HG03457 (cell line): ENCODE measurements around the gene MAGEA11.
"Not testable (repeated sequence)": the region's sequence is repeated elsewhere in the genome, so short reads cannot be mapped to it uniquely, and the experiment has no call there.

ENCODE experiments used
- ATAC-seq: cut with Tn5 transposase; IDR thresholded peaks from one replicate; pipeline ENCODE4 v1.9.1; 2021; ENCODE audit warnings: moderate number of reproducible peaks; ENCODE audit not compliant: unreplicated experiment

The MAGEA11 gene

DNA sequence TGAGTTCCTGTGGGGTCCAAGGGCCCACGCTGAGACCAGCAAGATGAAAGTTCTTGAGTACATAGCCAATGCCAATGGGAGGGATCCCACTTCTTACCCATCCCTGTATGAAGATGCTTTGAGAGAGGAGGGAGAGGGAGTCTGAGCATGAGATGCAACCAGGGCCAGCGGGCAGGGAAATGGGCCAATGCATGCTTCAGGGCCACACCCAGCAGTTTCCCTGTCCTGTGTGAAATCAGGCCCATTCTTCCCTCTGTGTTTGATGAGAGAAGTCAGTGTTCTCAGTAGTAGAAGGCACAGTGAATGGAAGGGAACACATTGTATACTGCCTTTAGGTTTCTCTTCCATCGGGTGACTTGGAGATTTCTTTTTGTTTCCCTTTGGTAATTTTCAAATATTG, 4.8 kb downstream of the MAGEA11 start:
- no peak for ATAC-seq

DNA sequence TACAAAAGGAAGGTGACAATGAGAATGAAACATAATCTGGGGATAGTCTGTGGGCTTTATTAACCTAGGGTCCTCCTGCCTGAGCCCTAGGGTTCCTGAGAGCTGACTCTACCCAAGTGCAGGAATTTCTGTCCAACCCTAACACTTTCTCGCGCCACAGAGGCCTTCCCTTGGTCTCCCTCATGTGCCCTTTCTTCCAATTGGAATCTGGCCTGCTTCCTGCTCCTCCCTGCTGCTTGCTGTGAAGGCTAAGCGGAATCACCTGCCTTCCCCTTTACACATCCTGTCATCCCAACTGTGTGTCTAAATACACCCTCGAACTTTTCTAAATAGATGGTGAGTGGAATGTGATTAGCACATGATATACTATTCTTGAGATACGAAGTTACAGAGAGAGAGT, 5.9 kb downstream of the MAGEA11 start:
- no peak for ATAC-seq

DNA sequence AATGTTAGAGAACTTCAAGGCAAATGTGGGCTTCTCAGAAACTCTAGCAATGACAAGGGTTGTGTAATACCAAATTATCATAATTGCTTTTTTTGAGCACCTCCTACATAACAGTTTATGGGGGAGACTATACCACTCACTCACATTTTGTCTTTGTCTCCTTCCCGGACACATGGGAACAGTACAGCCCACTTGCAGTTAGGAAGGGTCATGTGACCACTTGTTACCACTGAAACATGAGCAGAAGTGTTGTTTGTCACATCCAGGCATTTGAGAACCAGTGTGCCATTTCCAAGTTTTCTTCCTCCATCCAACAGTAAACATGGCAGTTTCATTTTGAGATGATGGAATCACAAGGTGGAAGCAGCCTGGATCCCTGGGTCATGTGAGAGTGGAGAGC, 6.9 kb downstream of the MAGEA11 start:
- no peak for ATAC-seq

DNA sequence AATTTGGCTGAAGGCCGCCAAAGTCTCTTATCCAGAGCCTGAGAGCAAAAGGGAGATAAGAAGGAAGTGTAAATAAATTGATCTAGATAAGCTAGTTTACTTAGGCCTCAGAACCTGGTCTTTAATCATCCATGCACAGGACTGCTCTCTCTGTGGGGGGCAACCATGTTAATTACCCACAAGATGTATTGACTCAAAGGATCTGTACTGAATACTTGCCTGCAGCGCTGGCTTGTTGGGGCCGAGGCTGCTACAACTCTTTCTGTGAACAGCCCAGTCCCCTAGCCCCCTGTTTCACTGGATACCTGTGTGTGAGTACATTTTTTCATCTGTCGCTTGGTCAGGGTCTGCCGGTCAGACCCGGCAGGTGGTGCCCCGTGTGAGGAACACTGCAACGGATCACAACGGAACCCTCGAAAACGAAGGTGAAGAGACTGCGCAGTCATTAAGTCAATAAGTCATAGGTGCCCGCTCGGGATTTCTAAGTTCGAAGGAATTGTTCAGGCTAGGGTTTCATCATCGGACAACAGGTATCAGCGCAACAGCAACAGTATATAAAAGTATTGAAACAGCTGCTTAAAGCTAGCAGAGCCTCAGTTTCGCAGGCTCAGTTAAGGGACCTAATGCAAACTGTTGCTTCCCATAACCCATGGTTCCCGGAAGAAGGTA, 8.3 kb downstream of the MAGEA11 start:
- ATAC-seq, result no peak

DNA sequence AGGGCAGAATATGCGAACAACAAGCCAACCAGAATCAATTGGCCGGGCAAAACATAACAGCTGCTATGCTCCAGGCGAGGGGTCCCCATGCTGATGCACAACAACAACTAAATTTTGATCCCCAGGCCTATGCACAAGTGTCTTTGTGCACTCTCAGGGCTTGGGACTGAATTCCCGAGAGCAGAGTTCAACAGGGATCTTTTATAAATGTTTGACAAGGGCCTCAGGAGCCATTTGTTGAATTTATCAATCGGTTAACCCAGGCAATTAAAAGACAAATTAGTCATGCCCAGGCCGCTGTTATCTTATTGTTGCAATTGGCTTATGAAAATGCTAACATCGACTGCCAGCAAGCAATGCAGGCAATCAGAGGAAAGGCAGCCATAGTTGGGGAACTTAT, 9.4 kb downstream of the MAGEA11 start:
- not testable (repeated sequence) for ATAC-seq

DNA sequence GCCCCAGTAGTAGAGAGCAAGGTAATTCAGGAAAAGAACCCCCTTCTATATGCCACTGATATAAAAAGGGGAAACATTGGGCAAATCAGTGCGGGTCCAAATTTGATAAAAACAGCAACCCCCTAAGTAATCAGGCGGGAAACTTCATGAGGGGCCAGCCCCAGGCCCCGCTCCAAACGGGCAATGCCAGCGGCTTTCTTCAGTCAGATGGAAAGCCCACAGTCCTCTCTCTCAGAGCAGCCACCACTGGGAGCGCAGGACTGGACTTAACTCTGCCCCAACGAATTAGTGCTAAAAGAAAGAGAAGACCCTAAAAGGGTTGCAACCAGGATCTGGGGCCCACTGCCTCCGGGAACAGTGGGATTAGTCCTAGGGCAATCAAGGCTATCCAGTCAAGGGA, 9.9 kb downstream of the MAGEA11 start:
- no peak for ATAC-seq

DNA sequence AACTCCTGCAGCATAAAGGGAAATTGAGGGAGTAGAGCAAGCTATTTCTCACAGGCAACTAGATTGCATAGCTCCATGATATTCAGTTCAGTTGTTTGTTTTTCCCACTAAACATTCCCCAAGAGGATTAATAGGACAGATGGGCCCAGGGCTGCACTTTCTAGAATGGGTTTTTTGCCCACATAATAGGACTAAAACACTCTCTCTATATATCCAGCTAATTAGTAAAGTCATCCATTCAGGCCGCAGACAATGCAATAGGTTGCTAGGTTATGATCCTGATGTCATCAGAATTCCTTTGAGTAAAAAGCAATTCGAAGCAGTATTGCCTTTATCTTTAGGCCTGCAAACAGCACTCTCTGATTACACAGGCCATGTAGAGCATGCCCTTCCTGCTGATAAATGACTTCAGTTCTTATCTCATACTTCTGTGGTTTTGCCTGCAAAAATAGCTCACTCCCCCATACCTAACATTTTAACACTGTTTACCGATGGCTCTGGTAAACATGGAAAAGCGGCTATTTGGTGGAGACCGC, 11.8 kb downstream of the MAGEA11 start:
- not testable (repeated sequence) for ATAC-seq

DNA sequence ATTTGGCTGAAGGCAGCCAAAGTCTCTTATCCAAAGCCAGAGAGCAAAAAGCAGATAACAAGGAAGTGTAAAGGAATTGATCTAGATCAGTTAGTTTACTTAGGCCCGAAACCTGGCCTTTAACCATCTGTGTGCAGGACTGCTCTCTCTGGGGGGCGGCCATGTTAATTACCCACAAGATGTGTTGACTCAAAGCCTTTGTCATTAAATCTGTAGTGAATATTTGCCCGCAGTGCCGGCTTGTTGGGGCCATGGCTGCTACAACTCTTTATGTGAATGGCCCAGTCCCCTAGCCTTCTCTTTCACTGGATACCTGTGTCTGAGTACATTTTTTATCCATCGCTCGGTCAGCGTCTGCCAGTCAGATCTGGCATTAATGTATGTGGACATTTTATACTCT, 15.4 kb downstream of the MAGEA11 start:
- not testable (repeated sequence) for ATAC-seq

DNA sequence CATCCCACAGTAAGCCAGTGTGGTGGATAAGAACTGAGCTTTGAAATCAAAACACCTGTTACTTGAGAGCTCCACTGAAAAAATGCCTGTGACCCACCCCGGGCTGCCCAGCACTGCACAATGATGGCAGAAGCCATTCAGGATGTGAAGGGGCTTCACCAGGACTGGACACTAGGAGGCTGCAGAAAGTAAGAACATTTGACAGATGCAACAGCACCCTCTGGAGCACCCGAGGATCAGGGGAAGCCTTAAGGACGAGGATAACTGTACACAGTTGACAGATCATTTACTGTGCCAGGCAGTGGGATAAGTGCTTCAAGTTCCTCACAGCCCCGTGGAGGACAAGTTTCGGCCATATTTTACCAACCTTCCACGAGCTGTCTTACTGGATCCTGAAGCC, 30.4 kb downstream of the MAGEA11 start:
- ATAC-seq, result not testable (repeated sequence)

DNA sequence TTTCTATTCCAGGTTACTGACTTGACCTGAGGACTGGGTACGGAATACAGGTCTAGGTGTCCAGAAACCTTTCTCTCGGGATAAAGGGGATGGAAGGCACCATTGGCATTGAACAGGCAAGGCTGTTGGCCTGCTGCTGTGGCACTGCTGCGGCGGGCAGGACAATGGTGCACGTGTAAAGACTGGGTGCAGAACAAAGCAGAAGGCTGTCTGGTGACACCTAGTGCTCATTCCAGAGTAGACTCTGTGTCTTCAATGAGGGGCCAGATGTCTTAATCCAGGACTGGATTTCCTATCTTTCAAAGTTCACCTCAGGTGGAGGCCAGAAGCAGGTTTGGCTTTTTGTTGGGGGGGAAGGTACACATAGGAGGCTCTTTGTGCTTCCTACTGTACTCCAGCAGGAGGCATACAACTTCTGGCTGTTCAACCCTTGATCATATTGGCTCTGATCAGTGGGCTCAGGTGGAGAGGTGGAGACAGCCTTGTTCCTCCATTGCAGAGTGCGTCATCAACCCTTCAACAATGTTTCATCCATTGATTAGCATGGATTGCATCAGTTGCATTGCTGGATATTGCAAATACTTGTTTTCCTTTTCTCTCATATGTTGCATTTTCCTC, 34.6 kb downstream of the MAGEA11 start:
- ATAC-seq, result not testable (repeated sequence)

DNA sequence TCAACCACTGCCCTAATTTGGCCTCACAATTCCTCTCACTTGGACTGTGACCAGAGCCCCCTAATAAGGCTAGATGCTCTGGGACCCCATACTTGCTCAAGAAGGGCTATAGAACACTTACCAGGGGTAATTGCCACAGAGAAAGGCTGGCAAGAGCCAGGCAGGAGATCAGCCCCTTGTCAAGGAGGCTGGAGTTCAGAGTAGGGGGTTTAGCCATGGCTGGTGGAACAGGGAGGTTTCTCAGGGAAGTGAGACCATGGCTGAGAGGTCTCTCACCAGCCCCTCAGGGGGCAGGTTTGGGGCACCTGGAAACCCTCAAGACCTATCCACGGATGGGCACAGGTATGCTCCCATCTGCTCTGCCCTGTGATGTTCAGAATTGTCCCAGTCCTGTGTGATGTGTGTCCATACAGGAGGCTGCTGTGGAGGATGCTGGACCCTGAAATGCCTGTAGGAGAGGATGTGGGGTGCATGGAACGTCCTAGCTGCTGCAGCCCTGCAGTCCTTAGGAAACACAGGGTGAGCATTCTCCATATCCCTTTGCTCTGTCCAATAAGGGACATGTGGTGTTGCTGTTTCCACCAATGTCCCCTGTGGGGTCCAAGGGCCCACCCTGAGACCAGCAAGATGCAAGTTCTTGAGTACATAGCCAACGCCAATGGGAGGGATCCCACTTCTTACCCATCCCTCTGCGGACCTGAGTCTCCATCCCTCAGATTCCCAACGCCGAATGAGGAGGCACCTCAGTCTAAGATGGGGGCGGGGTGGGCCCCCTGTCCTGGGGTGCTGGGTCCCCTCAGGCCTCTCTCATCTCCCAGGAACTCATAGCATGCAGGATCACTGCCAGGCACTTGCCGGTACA, 45.6 kb downstream of the MAGEA11 start:
- ATAC-seq, result no peak

DNA sequence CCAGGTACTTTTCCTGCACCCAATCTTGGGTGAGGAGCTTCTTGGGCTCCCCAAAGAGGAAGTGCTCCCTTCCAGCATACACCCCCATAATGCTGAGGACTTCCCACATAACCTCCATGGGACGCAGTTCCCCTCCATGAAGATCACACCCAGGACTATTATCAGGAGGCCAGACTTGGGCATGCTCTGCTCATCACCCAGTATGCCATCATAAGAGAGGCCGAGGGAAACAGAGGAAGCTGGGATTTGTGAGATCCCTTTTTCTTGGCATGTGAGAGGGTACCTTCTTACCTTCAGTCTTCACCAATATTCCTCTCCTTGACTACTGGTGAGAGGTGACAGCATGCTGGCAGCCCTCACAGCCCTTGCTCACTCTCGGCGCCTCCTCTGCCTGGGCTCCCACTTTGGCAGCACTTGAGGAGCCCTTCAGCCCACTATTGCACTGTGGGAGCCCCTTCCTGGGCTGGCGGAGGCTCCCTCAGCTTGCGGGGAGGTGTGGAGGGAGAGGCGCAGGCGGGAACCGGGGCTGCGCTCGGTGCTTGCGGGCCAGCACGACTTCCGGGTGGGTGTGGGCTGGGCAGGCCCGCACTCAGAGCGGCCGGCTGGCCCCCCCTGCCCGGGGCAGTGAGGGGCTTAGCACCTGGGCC, 46.3 kb downstream of the MAGEA11 start:
- no peak for ATAC-seq

DNA sequence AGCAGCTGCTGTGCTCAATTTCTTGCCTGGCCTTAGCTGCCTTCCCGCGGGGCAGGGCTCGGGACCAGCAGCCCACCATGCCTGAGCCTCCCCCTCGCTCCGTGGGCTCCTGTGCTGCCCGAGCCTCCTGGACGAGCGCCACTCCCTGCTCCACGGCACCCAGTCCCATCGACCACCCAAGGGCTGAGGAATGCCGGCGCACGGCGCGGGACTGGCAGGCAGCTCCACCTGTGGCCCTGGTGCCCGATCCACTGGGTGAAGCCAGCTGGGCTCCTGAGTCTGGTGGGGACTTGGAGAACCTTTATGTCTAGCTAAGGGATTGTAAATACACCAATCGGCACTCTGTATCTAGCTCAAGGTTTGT, 46.8 kb downstream of the MAGEA11 start:
- ATAC-seq, result not testable (repeated sequence)

DNA sequence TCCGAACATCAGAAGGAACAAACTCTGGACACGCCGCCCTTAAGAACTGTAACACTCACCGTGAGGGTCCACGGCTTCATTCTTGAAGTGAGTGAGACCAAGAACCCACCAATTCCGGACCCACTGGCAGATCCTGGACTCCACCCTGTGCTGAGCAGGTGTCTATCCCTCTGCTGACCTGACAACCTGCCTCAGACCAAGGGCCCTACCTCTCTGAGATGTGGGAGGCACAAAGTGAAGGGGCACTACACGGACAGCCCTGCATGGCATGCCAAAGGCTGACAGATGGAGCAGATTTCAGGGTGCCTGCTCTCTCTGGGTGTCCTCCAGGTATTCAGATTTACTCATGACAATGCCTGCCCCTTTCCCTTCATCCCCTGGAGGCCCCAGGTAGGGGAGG, 48.0 kb downstream of the MAGEA11 start:
- ATAC-seq, result no peak

DNA sequence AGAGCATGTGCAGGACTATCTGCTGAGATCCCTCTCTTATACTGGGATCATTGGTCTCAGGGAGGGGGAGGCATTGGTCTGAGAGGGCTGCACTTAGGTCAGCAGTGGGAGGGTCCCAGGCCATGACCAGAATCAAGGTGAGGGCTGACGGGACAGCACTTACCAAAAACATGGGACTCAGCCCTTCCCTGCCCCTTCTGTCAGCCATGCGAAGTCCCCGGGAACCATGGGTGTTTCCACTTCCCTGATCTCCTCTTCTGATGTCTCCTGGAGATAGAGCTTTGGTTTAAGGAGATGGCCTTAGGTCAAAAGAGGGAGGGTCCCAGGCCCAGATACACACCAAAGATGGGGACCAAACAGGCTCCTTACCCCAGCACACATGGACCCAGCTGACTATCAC, 49.1 kb downstream of the MAGEA11 start:
- no peak for ATAC-seq

DNA sequence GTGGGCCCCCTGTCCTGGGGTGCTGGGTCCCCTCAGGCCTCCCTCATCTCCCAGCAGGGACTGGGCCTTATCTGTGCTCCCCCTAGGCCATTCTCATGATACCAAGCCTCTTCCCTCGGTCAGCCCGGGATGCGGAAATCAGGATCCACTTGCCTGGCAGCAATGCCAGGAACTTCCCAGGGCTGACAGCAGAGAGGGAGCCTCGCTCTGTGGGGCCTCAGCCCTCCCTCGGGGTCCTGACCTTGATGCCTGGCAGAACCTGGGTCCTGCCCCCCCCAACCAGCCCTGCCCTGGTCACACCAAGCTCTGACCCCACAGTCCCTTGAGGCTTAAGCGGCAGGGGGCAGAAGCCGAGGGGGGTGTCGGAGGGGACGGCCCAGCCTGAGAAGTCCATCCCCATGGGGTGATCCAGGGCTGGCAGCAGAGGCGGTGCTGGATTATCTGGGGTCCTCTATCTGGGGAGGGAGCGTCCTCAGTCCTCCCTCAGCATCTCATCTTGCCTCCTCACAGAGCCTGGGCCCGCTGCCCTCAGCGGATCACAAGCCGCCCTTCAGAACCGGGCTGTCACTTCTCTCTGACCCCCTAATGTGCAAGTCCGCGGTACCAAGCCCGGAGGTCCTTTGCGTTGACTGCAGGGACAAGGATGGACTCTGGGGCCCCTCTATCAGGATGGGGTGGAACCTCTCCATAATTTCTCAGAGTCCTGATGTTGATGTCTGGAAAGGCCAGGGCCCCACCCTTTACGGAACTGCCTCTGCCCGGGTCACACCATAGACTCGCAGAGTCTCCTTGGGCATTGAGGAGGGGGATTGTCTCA, 50.2 kb downstream of the MAGEA11 start:
- ATAC-seq, result not testable (repeated sequence)

DNA sequence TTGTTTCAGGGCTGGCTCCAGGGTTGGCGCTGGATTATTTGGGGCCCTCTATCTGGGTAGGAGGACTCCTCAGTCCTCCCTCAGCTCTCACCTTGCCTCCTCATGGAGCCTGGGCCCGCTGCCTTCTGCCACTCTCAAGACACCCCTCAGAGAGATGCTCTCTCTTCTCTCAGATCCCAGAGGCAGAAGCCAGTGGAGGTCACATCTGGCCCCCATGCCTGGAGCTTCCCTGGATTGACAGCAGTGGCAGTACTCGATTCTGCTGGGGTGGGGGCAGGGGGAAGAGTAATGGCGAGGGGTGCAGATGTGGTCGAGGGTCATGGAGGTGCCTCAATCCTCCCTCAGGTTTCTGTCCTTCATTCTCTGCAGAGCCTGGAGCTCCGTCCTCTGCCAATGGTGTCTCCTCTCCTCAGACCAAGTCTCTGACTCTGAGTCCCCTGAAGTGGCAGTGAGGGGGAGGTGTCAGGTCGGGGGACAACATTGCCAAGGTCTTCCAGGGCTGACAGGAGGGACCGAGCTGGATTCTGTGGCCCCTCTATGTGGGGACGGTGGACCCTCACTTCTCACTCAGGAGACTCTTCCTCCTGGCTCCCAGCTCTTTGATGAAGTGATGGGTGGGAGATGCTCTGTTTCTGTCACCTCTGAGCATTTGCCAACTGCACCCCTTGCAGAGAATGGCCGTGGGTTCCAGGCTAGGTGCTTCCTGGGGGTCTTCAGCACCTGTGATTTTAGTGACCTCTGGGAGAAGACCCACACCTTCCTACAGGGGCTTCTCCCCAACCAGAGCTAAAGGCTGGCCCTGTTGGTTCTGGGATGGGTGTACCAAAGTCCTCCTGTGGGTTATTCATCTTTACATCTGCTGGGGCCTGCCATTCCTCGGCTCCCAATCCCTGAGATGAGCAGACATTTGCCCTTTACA, 51.1 kb downstream of the MAGEA11 start:
- ATAC-seq, result no peak
